HepG2 (cell line): ENCODE results near the gene RAB32.

Experiments used
- ATF4 ChIP-seq, 2 experiments: fragments of 450-650 bp in 1 of 2; sonication (generic) in 1 of 2; formaldehyde crosslinking; IDR thresholded peaks; 2 replicates each; pipeline versions ENCODE4 v1.5.0 to v1.8.0; 2020 to 2022; ENCODE audit warnings: mild to moderate bottlenecking in 1 of 2, missing genetic modification reagents in 1 of 2
- BCLAF1 ChIP-seq: fragments of 450-650 bp; IDR thresholded peaks from 2 replicates; pipeline ENCODE4 v1.6.1; 2017; ENCODE audit warnings: mild to moderate bottlenecking
- HDAC1 ChIP-seq: sonication (generic); formaldehyde crosslinking; IDR thresholded peaks from 2 replicates; pipeline ENCODE4 v1.5.1; 2020; ENCODE audit warnings: mild to moderate bottlenecking, missing genetic modification reagents
- KDM1A ChIP-seq: IDR thresholded peaks from 2 replicates; pipeline ENCODE4 v1.6.1; 2016; ENCODE audit warnings: missing compliant biosample characterization
- NCOA5 ChIP-seq: sonication (generic); formaldehyde crosslinking; IDR thresholded peaks from 2 replicates; pipeline ENCODE4 v1.4.0; 2020; ENCODE audit warnings: missing genetic modification reagents
- NFE2 ChIP-seq: sonication (generic); formaldehyde crosslinking; IDR thresholded peaks from 2 replicates; pipeline ENCODE4 v1.4.0; 2020; ENCODE audit warnings: missing genetic modification reagents
- POLR2A ChIP-seq, 2 experiments: IDR thresholded peaks; 2 replicates each; pipeline ENCODE4 v1.6.1; 2011; ENCODE audit warnings: low read depth in 2 of 2, low read length in 2 of 2, mild to moderate bottlenecking in 1 of 2, moderate library complexity in 1 of 2; ENCODE audit not compliant: insufficient read depth in 1 of 2
- RELA ChIP-seq: sonication (generic); formaldehyde crosslinking; IDR thresholded peaks from 2 replicates; pipeline ENCODE4 v1.4.0; 2020; ENCODE audit warnings: missing genetic modification reagents
- SOX6 ChIP-seq, 2 experiments: fragments of 450-650 bp in 1 of 2; sonication (generic) in 1 of 2; formaldehyde crosslinking in 1 of 2; IDR thresholded peaks; 2 replicates each; pipeline versions ENCODE4 v1.4.0 to v1.6.1; 2017 to 2020; ENCODE audit warnings: antibody characterized with exemption in 1 of 2, mild to moderate bottlenecking in 1 of 2, missing genetic modification reagents in 1 of 2
- TOE1 ChIP-seq: sonication (generic); formaldehyde crosslinking; IDR thresholded peaks from 2 replicates; pipeline ENCODE4 v1.4.0; 2020; ENCODE audit warnings: mild to moderate bottlenecking, missing genetic modification reagents
- ZIK1 ChIP-seq: sonication (generic); formaldehyde crosslinking; IDR thresholded peaks from 2 replicates; pipeline ENCODE4 v1.5.0; 2020; ENCODE audit warnings: mild to moderate bottlenecking, low read depth, missing genetic modification reagents, borderline replicate concordance
- ZNF121 ChIP-seq: sonication (generic); formaldehyde crosslinking; IDR thresholded peaks from 2 replicates; pipeline ENCODE4 v1.5.0; 2020; ENCODE audit warnings: mild to moderate bottlenecking, missing genetic modification reagents
- ZNF3 ChIP-seq: IDR thresholded peaks from 2 replicates; pipeline ENCODE4 v1.7.0; 2017; ENCODE audit warnings: inconsistent platforms
- TF ChIP-seq, protein P1 (sequence below): sonication (generic); formaldehyde crosslinking; IDR thresholded peaks from 2 replicates; pipeline ENCODE4 v1.4.0; 2020; ENCODE audit warnings: missing genetic modification reagents, borderline replicate concordance

DNA sequence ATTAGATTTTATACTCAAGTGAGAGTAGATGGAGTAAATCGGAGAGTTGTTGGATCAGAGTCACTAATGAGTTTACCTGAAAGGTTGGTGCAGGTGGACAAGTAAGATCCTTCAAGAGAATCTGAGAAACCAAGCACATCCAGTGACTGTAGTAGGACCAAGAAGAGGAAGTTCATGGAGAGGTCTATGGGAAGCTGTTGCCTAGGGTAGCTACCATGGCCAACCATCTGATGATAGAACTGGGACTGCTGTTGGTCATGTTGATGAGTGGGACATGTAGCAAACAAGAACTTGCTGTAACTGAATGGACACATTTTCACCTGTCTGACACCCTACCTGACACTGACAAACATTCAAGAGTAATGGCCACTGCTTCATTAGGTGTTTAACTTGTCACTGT, 43.8 kb downstream of the RAB32 start:
- TF ChIP-seq ZIK1 (CRISPR knock-in tag) (no peak), ZNF3 (CRISPR knock-in tag) (no peak), NCOA5 (CRISPR knock-in tag) (no peak), NFE2 (CRISPR knock-in tag) (no peak), TOE1 (CRISPR knock-in tag) (no peak), SOX6 (IDR thresholded peaks at IDR 0.05) (no peak), SOX6 (CRISPR knock-in tag; IDR thresholded peaks at IDR 0.05) (no peak), BCLAF1 (no peak), RELA (CRISPR knock-in tag) (no peak), KDM1A (CRISPR knock-in tag) (no peak), POLR2A (IDR thresholded peaks at IDR 0.05; ENCODE audit: insufficient read depth in 1 of 2, low read depth in 2 of 2, low read length in 2 of 2) (no peak), ATF4 (CRISPR knock-in tag; IDR thresholded peaks at IDR 0.05) (no peak), HDAC1 (no peak), ZNF121 (CRISPR knock-in tag) (no peak)
- TF ChIP-seq, protein P1, sequence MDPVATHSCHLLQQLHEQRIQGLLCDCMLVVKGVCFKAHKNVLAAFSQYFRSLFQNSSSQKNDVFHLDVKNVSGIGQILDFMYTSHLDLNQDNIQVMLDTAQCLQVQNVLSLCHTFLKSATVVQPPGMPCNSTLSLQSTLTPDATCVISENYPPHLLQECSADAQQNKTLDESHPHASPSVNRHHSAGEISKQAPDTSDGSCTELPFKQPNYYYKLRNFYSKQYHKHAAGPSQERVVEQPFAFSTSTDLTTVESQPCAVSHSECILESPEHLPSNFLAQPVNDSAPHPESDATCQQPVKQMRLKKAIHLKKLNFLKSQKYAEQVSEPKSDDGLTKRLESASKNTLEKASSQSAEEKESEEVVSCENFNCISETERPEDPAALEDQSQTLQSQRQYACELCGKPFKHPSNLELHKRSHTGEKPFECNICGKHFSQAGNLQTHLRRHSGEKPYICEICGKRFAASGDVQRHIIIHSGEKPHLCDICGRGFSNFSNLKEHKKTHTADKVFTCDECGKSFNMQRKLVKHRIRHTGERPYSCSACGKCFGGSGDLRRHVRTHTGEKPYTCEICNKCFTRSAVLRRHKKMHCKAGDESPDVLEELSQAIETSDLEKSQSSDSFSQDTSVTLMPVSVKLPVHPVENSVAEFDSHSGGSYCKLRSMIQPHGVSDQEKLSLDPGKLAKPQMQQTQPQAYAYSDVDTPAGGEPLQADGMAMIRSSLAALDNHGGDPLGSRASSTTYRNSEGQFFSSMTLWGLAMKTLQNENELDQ (CRISPR knock-in tag), result no peak
